ENCODE results near the gene MTMR11. TPM values are rescaled to one million over a fixed set of nuclear protein-coding genes. Genes with fewer than 3 reads are reported as not detected.

The MTMR11 gene
- total and polyA plus RNA-seq, 10 of the 15 experiments (the other 5 are each of a cell fraction or from before 2014, with no cell fraction given): 0.35 to 1.1 (median 0.73) TPM

DNA sequence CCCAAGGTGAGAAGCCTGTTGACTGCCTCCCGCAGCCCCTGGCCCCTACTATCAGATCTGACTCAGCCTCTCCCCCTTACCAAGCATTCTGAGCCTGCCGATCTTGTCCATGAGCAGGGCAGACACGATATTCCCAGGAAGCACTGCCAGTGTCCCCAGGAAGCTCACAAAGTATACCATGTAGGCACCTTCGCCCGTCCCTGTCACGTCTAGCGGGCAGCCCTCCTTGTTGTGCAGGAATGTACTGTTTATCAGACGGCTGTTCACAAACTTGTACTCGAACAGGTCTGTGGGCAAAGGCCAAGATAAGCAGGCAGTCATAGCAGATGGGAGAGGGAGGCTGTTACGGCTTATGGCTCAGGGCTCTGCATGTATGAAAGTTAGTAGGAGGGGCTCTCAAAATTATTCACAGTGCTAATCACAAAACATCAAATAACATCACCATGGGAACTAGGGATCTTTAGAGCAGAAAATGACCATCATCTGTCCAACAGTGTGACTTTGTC is 30.1 kb downstream of the MTMR11 start:
- ChIA-PET POLR2A (interaction anchor here (0.5 kb wide), 1 partner anchor 468 kb away, joined by 3 read pairs; no protein-coding TSS in a partner anchor), CTCF (no interaction called here), RAD21 (ENCODE audit: unreplicated experiment) (no interaction called here), SMC1A (ENCODE audit: uncharacterized antibody, unreplicated experiment) (no interaction called here)
- TF ChIP-seq DPF2 (IDR thresholded peaks at IDR 0.05): no peak
- TF ChIP-seq EZH2 (IDR thresholded peaks at IDR 0.05; ENCODE audit: borderline replicate concordance, control insufficient read depth, low read depth, low read length): no peak
- no peak for TF ChIP-seq HDAC2 (IDR thresholded peaks at IDR 0.05)
- no peak for TF ChIP-seq YY1 (IDR thresholded peaks at IDR 0.05; ENCODE audit: low read depth, low read length)
- no peak for TF ChIP-seq RB1 (IDR thresholded peaks at IDR 0.05; ENCODE audit: borderline replicate concordance)
- TF ChIP-seq TCF7 (IDR thresholded peaks at IDR 0.05; ENCODE audit: borderline replicate concordance): no peak
- TF ChIP-seq, protein P1, sequence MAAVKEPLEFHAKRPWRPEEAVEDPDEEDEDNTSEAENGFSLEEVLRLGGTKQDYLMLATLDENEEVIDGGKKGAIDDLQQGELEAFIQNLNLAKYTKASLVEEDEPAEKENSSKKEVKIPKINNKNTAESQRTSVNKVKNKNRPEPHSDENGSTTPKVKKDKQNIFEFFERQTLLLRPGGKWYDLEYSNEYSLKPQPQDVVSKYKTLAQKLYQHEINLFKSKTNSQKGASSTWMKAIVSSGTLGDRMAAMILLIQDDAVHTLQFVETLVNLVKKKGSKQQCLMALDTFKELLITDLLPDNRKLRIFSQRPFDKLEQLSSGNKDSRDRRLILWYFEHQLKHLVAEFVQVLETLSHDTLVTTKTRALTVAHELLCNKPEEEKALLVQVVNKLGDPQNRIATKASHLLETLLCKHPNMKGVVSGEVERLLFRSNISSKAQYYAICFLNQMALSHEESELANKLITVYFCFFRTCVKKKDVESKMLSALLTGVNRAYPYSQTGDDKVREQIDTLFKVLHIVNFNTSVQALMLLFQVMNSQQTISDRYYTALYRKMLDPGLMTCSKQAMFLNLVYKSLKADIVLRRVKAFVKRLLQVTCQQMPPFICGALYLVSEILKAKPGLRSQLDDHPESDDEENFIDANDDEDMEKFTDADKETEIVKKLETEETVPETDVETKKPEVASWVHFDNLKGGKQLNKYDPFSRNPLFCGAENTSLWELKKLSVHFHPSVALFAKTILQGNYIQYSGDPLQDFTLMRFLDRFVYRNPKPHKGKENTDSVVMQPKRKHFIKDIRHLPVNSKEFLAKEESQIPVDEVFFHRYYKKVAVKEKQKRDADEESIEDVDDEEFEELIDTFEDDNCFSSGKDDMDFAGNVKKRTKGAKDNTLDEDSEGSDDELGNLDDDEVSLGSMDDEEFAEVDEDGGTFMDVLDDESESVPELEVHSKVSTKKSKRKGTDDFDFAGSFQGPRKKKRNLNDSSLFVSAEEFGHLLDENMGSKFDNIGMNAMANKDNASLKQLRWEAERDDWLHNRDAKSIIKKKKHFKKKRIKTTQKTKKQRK (IDR thresholded peaks at IDR 0.05; ENCODE audit: low read depth, low read length): no peak
- TF ChIP-seq RFX5 (IDR thresholded peaks at IDR 0.05; ENCODE audit: low read depth, low read length): no peak
- no peak for TF ChIP-seq MEF2A (IDR thresholded peaks at IDR 0.05; ENCODE audit: insufficient read depth, low read depth, low read length)
- TF ChIP-seq BCL11A (IDR thresholded peaks at IDR 0.05; ENCODE audit: low read depth, low read length): no peak
- TF ChIP-seq, protein P2, sequence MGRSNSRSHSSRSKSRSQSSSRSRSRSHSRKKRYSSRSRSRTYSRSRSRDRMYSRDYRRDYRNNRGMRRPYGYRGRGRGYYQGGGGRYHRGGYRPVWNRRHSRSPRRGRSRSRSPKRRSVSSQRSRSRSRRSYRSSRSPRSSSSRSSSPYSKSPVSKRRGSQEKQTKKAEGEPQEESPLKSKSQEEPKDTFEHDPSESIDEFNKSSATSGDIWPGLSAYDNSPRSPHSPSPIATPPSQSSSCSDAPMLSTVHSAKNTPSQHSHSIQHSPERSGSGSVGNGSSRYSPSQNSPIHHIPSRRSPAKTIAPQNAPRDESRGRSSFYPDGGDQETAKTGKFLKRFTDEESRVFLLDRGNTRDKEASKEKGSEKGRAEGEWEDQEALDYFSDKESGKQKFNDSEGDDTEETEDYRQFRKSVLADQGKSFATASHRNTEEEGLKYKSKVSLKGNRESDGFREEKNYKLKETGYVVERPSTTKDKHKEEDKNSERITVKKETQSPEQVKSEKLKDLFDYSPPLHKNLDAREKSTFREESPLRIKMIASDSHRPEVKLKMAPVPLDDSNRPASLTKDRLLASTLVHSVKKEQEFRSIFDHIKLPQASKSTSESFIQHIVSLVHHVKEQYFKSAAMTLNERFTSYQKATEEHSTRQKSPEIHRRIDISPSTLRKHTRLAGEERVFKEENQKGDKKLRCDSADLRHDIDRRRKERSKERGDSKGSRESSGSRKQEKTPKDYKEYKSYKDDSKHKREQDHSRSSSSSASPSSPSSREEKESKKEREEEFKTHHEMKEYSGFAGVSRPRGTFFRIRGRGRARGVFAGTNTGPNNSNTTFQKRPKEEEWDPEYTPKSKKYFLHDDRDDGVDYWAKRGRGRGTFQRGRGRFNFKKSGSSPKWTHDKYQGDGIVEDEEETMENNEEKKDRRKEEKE (IDR thresholded peaks at IDR 0.05): no peak
- TF ChIP-seq EED (IDR thresholded peaks at IDR 0.05; ENCODE audit: low read depth): no peak
- TF ChIP-seq NFIC (IDR thresholded peaks at IDR 0.05; ENCODE audit: low read depth, low read length): no peak
- Histone ChIP-seq H3K79me2 (ENCODE audit: control insufficient read depth, insufficient read depth, low read length) (no peaks in the 10 kb centered on the region), H3K4me3 (no peak overlapping the region), H2AFZ (ENCODE audit: control insufficient read depth, low read depth, low read length) (no peak overlapping the region), H3K36me3 (ENCODE audit: control insufficient read depth in 2 of 2, insufficient read depth in 2 of 2, low read length in 1 of 2) (no peaks in the 10 kb centered on the region), H3K4me2 (ENCODE audit: control insufficient read depth, insufficient read depth) (no peak overlapping the region), H3K9me3 (replicated peaks; ENCODE audit: control insufficient read depth, insufficient read depth, low read length) (no peaks in the 10 kb centered on the region), H3K9ac (ENCODE audit: control insufficient read depth, insufficient read depth, low read length) (no peak overlapping the region), H3K4me1 (ENCODE audit: control insufficient read depth, insufficient read depth, low read length) (no peaks in the 10 kb centered on the region), H3K27me3 (replicated peaks in 1 of 2; ENCODE audit: control insufficient read depth in 2 of 2, insufficient read depth in 2 of 2, low read length in 1 of 2) (no peaks in the 10 kb centered on the region), H3K27ac (ENCODE audit: control insufficient read depth, insufficient read depth) (no peak overlapping the region), H4K20me1 (ENCODE audit: control insufficient read depth, insufficient read depth) (no peaks in the 10 kb centered on the region)
- no peak for FAIRE-seq
- in situ Hi-C loops (cut with MboI): loop anchor here (5.0 kb wide), 1 partner anchor 141 kb away; no protein-coding TSS in a partner anchor
- no peak for ATAC-seq
- WGBS (ENCODE audit: insufficient coverage, insufficient replicate concordance, low lambda C conversion rate, missing lambda C conversion rate): 52% methylated on average over 10 of the region's 10 CpGs
- no TSS peak for BruUV-seq (replicated peaks)
- intact Hi-C loops (cut with micrococcal nuclease; ENCODE audit: unreplicated experiment): no loop called here
- DNase-seq (ENCODE audit: low read depth, low spot score): no peak

Data from GM12878 (cell line).